SK-N-SH (cell line): ENCODE data around the gene DNAJC15. TPM values are rescaled to one million over a fixed set of nuclear protein-coding genes. Genes with fewer than 3 reads are reported as not detected.
"Not testable (repeated sequence)": the region's sequence is repeated elsewhere in the genome, so short reads cannot be mapped to it uniquely, and the experiment has no call there.

Source experiments
- CTCF ChIA-PET: fragments of 300-600, 350-600 bp; formaldehyde crosslinking; extraction: SDS; loops from one replicate; lab custom pipeline; 2021; lab: Yijun Ruan, JAX
- POLR2A ChIA-PET: fragments of 350-600 bp; sonication (Branson Sonifier 250); formaldehyde crosslinking; extraction: SDS; loops from one replicate; lab custom pipeline; 2020; ENCODE audit warnings: antibody characterized with exemption, inconsistent platforms; lab: Yijun Ruan, JAX
- DNase-seq: peaks from one replicate; pipeline ENCODE4 v3.0.0; 2012
- H2AFZ ChIP-seq: fragments of 200-600 bp; sonication (generic); 2 replicates; pipeline ENCODE4 v1.8.1; 2016; ENCODE audit warnings: antibody characterized with exemption, mild to moderate bottlenecking, low read depth
- H3F3A ChIP-seq: fragments of 200-600 bp; sonication (generic); replicated peaks from 2 replicates; pipeline ENCODE3; 2016; ENCODE audit warnings: antibody characterized with exemption, mild to moderate bottlenecking; ENCODE audit not compliant: insufficient read depth
- H3K27ac ChIP-seq, 2 experiments: fragments of 200-500 bp in 1 of 2; fragments of 200-600 bp in 1 of 2; sonication (Bioruptor generic) in 1 of 2; sonication (generic), shearing (Covaris generic) in 1 of 2; 2 replicates each; pipeline versions ENCODE4 v1.5.1 to v1.6.1; 2014 to 2016; ENCODE audit warnings: low read depth in 2 of 2, inconsistent platforms in 1 of 2, low read length in 1 of 2, mild to moderate bottlenecking in 1 of 2, mixed read lengths in 1 of 2
- H3K27me3 ChIP-seq: fragments of 200-600 bp; sonication (generic), shearing (Covaris generic); 2 replicates; pipeline ENCODE4 v1.6.1; 2016; ENCODE audit warnings: mixed run types; ENCODE audit not compliant: insufficient read depth
- H3K36me3 ChIP-seq, 2 experiments: fragments of 200-500 bp in 1 of 2; fragments of 200-600 bp in 1 of 2; sonication (Bioruptor generic) in 1 of 2; sonication (generic) in 1 of 2; replicated peaks in 1 of 2; 2 replicates each; pipeline versions ENCODE3 to v1.5.1; 2014 to 2016; ENCODE audit warnings: low read length in 1 of 2, mild to moderate bottlenecking in 1 of 2; ENCODE audit not compliant: insufficient read depth in 2 of 2, control insufficient read depth in 1 of 2
- H3K4me1 ChIP-seq, 2 experiments: fragments of 200-500 bp in 1 of 2; fragments of 200-600 bp in 1 of 2; sonication (Bioruptor generic) in 1 of 2; sonication (generic), shearing (Covaris generic) in 1 of 2; 2 replicates each; pipeline versions ENCODE4 v1.5.1 to v1.6.1; 2014 to 2016; ENCODE audit warnings: low read depth in 1 of 2, low read length in 1 of 2, mixed run types in 1 of 2; ENCODE audit not compliant: insufficient read depth in 2 of 2, control insufficient read depth in 1 of 2
- H3K4me2 ChIP-seq: fragments of 200-600 bp; sonication (generic), shearing (Covaris generic); 2 replicates; pipeline ENCODE4 v1.6.1; 2017; ENCODE audit warnings: mixed run types
- H3K4me3 ChIP-seq, 2 experiments: fragments of 200-500 bp in 1 of 2; fragments of 200-600 bp in 1 of 2; sonication (Bioruptor generic) in 1 of 2; sonication (generic), shearing (Covaris generic) in 1 of 2; 2 replicates each; pipeline versions ENCODE4 v1.5.1 to v1.8.1; 2014 to 2016; ENCODE audit warnings: low read depth in 2 of 2, inconsistent platforms in 1 of 2, low read length in 1 of 2, mild to moderate bottlenecking in 1 of 2, mixed read lengths in 1 of 2, moderate library complexity in 1 of 2
- H3K79me2 ChIP-seq: fragments of 200-600 bp; sonication (generic); 2 replicates; pipeline ENCODE4 v1.8.1; 2017; ENCODE audit warnings: mild to moderate bottlenecking; ENCODE audit not compliant: insufficient read depth
- H3K9ac ChIP-seq: fragments of 200-600 bp; sonication (generic); 2 replicates; pipeline ENCODE4 v1.6.1; 2017; ENCODE audit warnings: mixed run types
- H3K9me2 ChIP-seq: fragments of 200-600 bp; sonication (generic); 2 replicates; pipeline ENCODE4 v1.6.1; 2017; ENCODE audit warnings: mixed run types
- H3K9me3 ChIP-seq: fragments of 200-600 bp; sonication (generic); 2 replicates; pipeline ENCODE4 v1.6.1; 2017; ENCODE audit warnings: mixed run types, mild to moderate bottlenecking, moderate library complexity
- H4K20me1 ChIP-seq: fragments of 200-600 bp; sonication (generic); 2 replicates; pipeline ENCODE4 v1.6.1; 2017; ENCODE audit warnings: mild to moderate bottlenecking, mixed run types; ENCODE audit not compliant: insufficient read depth
- ELF1 ChIP-seq: IDR thresholded peaks from 2 replicates; pipeline ENCODE4 v1.4.0; 2012
- EP300 ChIP-seq, 2 experiments: IDR thresholded peaks; 2 replicates each; pipeline versions ENCODE4 v1.4.0 to v1.6.1; 2012; ENCODE audit warnings: borderline replicate concordance in 1 of 2, low read depth in 1 of 2, low read length in 1 of 2
- EZH2phosphoT487 ChIP-seq: fragments of 200-600 bp; sonication (generic); IDR thresholded peaks from 2 replicates; pipeline ENCODE4 v1.6.1; 2017; ENCODE audit warnings: low read depth, mixed run types, mild to moderate bottlenecking, antibody characterized with exemption, moderate library complexity, borderline replicate concordance
- FOXJ3 ChIP-seq: sonication (generic); formaldehyde crosslinking; IDR thresholded peaks from 2 replicates; pipeline ENCODE4 v1.5.1; 2020; ENCODE audit warnings: mild to moderate bottlenecking, missing genetic modification reagents
- FOXM1 ChIP-seq: IDR thresholded peaks from 2 replicates; pipeline ENCODE4 v1.4.0; 2012; ENCODE audit warnings: low read depth, mild to moderate bottlenecking
- GABPA ChIP-seq: IDR thresholded peaks from 2 replicates; pipeline ENCODE4 v1.4.0; 2012; ENCODE audit warnings: low read depth, mild to moderate bottlenecking
- JUND ChIP-seq: IDR thresholded peaks from 2 replicates; pipeline ENCODE4 v1.4.0; 2012
- MAX ChIP-seq: IDR thresholded peaks from 2 replicates; pipeline ENCODE4 v1.4.0; 2012; ENCODE audit warnings: low read depth
- MXI1 ChIP-seq: IDR thresholded peaks from 2 replicates; pipeline ENCODE4 v1.6.1; 2012; ENCODE audit warnings: mild to moderate bottlenecking, low read depth, low read length, improper control_type of control experiment
- RCOR1 ChIP-seq: fragments of 150-350 bp; IDR thresholded peaks from 2 replicates; pipeline ENCODE4 v1.6.1; 2017; ENCODE audit warnings: antibody characterized with exemption, low read length
- REST ChIP-seq: IDR thresholded peaks from 2 replicates; pipeline ENCODE4 v1.6.1; 2012; ENCODE audit warnings: mild to moderate bottlenecking, low read depth, low read length, moderate library complexity
- RXRA ChIP-seq: IDR thresholded peaks from 2 replicates; pipeline ENCODE4 v1.4.0; 2012; ENCODE audit warnings: low read depth, mild to moderate bottlenecking, borderline replicate concordance
- TAF1 ChIP-seq: IDR thresholded peaks from 2 replicates; pipeline ENCODE4 v1.6.1; 2012; ENCODE audit warnings: low read depth, mild to moderate bottlenecking, low read length, moderate library complexity, borderline replicate concordance
- TCF12 ChIP-seq: IDR thresholded peaks from 2 replicates; pipeline ENCODE4 v1.4.0; 2012
- TEAD4 ChIP-seq: IDR thresholded peaks from 2 replicates; pipeline ENCODE4 v1.4.0; 2012; ENCODE audit warnings: mild to moderate bottlenecking, borderline replicate concordance; ENCODE audit not compliant: insufficient read depth
- USF1 ChIP-seq: IDR thresholded peaks from 2 replicates; pipeline ENCODE4 v1.4.0; 2012; ENCODE audit warnings: low read depth, borderline replicate concordance
- YY1 ChIP-seq: IDR thresholded peaks from 2 replicates; pipeline ENCODE4 v1.4.0; 2012; ENCODE audit warnings: low read depth, mild to moderate bottlenecking
- WGBS: methylation state at CpG from one replicate; pipeline ENCODE4 v1.1.6; 2017; ENCODE audit warnings: low lambda C conversion rate; 5-methylcytosine and 5-hydroxymethylcytosine counted together
- polyA plus RNA-seq, 3 experiments: library from polyadenylated mRNA; depleted of rRNA; stranded (reverse); fragments of >200 nt; gene quantifications; 2 replicates each; pipeline ENCODE4 v1.2.3, GENCODE V29; 2012

The DNAJC15 gene
- polyA plus RNA-seq, 1 of the 3 experiments (the other 2 are of a cell fraction): 18.4 TPM

- Histone ChIP-seq H3K4me3 (no peak overlapping the region), H3K9ac (no peak overlapping the region), H3K9me2 (no peaks in the 10 kb centered on the region), H3F3A (no peaks in the 10 kb centered on the region), H3K27ac (no peak overlapping the region), H3K27me3 (no peaks in the 10 kb centered on the region), H3K36me3 (peaks cover 5 to 21% of the 10 kb centered on the region in 2 experiments), H3K79me2 (peaks cover 3% of the 10 kb centered on the region; the same call in 1 of the 2 replicates), H3K9me3 (no peaks in the 10 kb centered on the region), H2AFZ (no peak overlapping the region), H4K20me1 (no peaks in the 10 kb centered on the region), H3K4me2 (no peak overlapping the region), H3K4me1 (peaks cover 0 to 3% of the 10 kb centered on the region in 2 experiments; a peak in 1 of 4 replicates)
- TF ChIP-seq RXRA: no peak
- TF ChIP-seq FOXM1: no peak
- no peak for TF ChIP-seq YY1
- no peak for TF ChIP-seq GABPA
- TF ChIP-seq RCOR1: no peak
- TF ChIP-seq FOXJ3: no peak
- TF ChIP-seq MXI1: no peak
- TF ChIP-seq USF1: no peak
- TF ChIP-seq TEAD4: no peak
- TF ChIP-seq TCF12: no peak
- TF ChIP-seq MAX: no peak
- TF ChIP-seq ELF1: no peak
- TF ChIP-seq REST: no peak
- TF ChIP-seq JUND: no peak
- no peak for TF ChIP-seq EP300 (IDR thresholded peaks at IDR 0.05; ENCODE audit: borderline replicate concordance in 1 of 2, low read depth in 1 of 2, low read length in 1 of 2)
- no peak for TF ChIP-seq EZH2phosphoT487
- no peak for TF ChIP-seq TAF1
- ChIA-PET POLR2A (no interaction called here), CTCF (interaction anchor here (0.7 to 1.4 kb wide), 4 partner anchors 9 to 730 kb away, joined by 3 to 4 read pairs (median 3); no protein-coding TSS in a partner anchor)
- no peak for DNase-seq
- WGBS: 92% methylated on average over 3 of the region's 3 CpGs
Observed at GRCh38 chr13:43074824-43075510, 51.6 kb downstream of the DNAJC15 start.

GRCh38 chr13:43075511-43075902 lies 52.1 kb downstream of the DNAJC15 start:
- H3K9me3 ChIP-seq, H3K9me2 ChIP-seq, DNase-seq, H3K9ac ChIP-seq, POLR2A ChIA-PET, H3K4me3 ChIP-seq, H3K4me2 ChIP-seq, H4K20me1 ChIP-seq, H2AFZ ChIP-seq, H3K79me2 ChIP-seq, H3K27ac ChIP-seq, H3K27me3 ChIP-seq, H3K4me1 ChIP-seq, H3F3A ChIP-seq: not testable (repeated sequence)
- H3K36me3 ChIP-seq: peaks cover under 1 to 18% of the 10 kb centered on the region in 2 experiments
- CTCF ChIA-PET: interaction anchor here (0.7 to 1.4 kb wide), 4 partner anchors 9 to 729 kb away, joined by 3 to 4 read pairs (median 3); no protein-coding TSS in a partner anchor
- 81% methylated on average over 3 of the region's 3 CpGs for WGBS
